Liver (tissue), 3 donors: Measurements from ENCODE around the gene CREB5.

Experiments used
- EGR1 ChIP-seq, 2 donors: IDR thresholded peaks; 2 replicates each; pipeline ENCODE4 v1.6.1; 2016 to 2018; ENCODE audit warnings: antibody characterized with exemption in 2 of 2, low read depth in 2 of 2
- MAX ChIP-seq: IDR thresholded peaks from 2 replicates; pipeline ENCODE4 v1.6.1; 2016; ENCODE audit warnings: antibody characterized with exemption
- RAD21 ChIP-seq, 2 donors: IDR thresholded peaks; 2 replicates each; pipeline ENCODE4 v1.6.1; 2016; ENCODE audit warnings: antibody characterized with exemption in 2 of 2, mild to moderate bottlenecking in 2 of 2
- TAF1 ChIP-seq: conservative IDR thresholded peaks from 2 replicates; pipeline ENCODE4 v1.6.1; 2016; ENCODE audit warnings: antibody characterized with exemption, mild to moderate bottlenecking
- YY1 ChIP-seq: IDR thresholded peaks from 2 replicates; pipeline ENCODE4 v1.6.1; 2016; ENCODE audit warnings: antibody characterized with exemption, mild to moderate bottlenecking
- TF ChIP-seq, protein P1 (sequence below): fragments of 150-350 bp; IDR thresholded peaks from 2 replicates; pipeline ENCODE4 v1.5.1; 2017; ENCODE audit warnings: improper control_type of control experiment, low read depth, low read length; ENCODE audit not compliant: missing input control
- donor health status: healthy.
- donor health status: healthy.

DNA sequence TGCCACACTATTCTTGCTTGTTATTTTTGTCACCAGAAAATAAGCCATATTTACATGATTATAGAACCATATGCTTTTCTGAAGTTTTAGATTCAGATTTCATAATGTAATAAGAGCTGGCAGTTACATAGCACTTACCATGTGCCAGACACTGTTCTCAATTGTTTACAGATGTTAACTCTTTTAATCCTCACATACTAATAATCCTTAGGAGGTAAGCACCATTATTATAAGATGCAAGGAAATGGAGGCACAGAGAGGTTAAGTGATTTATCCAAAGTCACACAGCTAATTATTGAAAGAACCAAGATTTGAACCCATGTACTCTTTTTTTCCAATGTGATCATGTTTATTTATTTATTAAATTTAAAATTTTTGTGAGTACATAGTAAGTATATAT lies 57.2 kb downstream of the CREB5 start:
- TF ChIP-seq, protein P1, sequence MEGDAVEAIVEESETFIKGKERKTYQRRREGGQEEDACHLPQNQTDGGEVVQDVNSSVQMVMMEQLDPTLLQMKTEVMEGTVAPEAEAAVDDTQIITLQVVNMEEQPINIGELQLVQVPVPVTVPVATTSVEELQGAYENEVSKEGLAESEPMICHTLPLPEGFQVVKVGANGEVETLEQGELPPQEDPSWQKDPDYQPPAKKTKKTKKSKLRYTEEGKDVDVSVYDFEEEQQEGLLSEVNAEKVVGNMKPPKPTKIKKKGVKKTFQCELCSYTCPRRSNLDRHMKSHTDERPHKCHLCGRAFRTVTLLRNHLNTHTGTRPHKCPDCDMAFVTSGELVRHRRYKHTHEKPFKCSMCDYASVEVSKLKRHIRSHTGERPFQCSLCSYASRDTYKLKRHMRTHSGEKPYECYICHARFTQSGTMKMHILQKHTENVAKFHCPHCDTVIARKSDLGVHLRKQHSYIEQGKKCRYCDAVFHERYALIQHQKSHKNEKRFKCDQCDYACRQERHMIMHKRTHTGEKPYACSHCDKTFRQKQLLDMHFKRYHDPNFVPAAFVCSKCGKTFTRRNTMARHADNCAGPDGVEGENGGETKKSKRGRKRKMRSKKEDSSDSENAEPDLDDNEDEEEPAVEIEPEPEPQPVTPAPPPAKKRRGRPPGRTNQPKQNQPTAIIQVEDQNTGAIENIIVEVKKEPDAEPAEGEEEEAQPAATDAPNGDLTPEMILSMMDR, result no peak
- TF ChIP-seq YY1, result no peak
- no peak for TF ChIP-seq RAD21 (IDR thresholded peaks at IDR 0.05)
- TF ChIP-seq EGR1 (IDR thresholded peaks at IDR 0.05; ENCODE audit: low read depth in 2 of 2), result no peak
- no peak for TF ChIP-seq TAF1
- TF ChIP-seq MAX, result no peak
